Measurements from ENCODE around the gene KRT222.

GRCh38 chr17:40679523-40679907, 14.5 kb upstream of the KRT222 start:
- TF ChIP-seq CTCF (IDR thresholded peaks at IDR 0.05) (no peak), POLR2A (IDR thresholded peaks at IDR 0.05) (no peak)

Measured in lower leg skin (tissue), 3 donors.